Measurements from ENCODE around the gene ARHGEF28. TPM values are rescaled to one million over a fixed set of nuclear protein-coding genes. Genes with fewer than 3 reads are reported as not detected.

Gene ARHGEF28
- polyA plus RNA-seq, 3 donors, result not detected

DNA sequence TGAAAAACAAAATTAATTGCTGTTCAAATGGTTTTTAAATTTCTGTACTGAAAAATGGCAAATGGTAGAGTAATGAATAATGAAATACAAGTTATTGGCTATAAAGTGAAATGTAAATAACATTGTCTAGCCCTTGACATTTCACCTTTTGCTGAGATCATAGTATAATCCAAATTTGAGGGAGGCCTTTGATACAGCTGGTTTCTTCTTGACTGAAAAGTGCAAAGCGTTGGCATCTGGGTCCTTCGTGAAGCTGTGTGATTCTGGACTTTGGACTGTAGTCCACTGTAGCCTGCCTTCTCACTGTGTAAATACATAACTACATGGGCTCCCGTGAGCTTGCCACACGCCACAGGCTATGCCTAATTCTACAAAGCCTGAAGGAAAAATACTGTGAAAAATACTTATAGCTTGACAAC lies 52.3 kb downstream of the ARHGEF28 start:
- Histone ChIP-seq H3K4me1 (ENCODE audit: control insufficient read depth in 1 of 2, insufficient read depth in 2 of 2, low read length in 2 of 2) (peaks cover under 1 to 2% of the 10 kb centered on the region in 2 donors), H3K4me3 (replicated peaks in 1 of 3; ENCODE audit: low read depth in 2 of 3, low read length in 3 of 3) (no peak overlapping the region), H3K9ac (ENCODE audit: insufficient read depth, low read length, poor library complexity, severe bottlenecking) (no peak overlapping the region), H3K27me3 (ENCODE audit: control insufficient read depth in 2 of 2, insufficient read depth in 2 of 2, low read length in 2 of 2) (no peaks in the 10 kb centered on the region), H3K36me3 (replicated peaks in 1 of 2; ENCODE audit: control insufficient read depth in 1 of 2, insufficient read depth in 2 of 2, low read length in 2 of 2) (no peaks in the 10 kb centered on the region), H4K20me1 (ENCODE audit: insufficient read depth, low read length) (no peaks in the 10 kb centered on the region), H3K27ac (ENCODE audit: low read depth in 1 of 2, low read length in 2 of 2) (no peak overlapping the region), H3K79me2 (ENCODE audit: insufficient read depth, low read length) (no peaks in the 10 kb centered on the region), H3K4me2 (replicated peaks; ENCODE audit: extremely low read depth, low read length, poor library complexity, severe bottlenecking) (no peak overlapping the region), H2AFZ (ENCODE audit: insufficient read depth, low read depth, low read length, poor library complexity, severe bottlenecking) (no peak overlapping the region), H3K9me3 (replicated peaks in 1 of 2; ENCODE audit: control insufficient read depth in 1 of 2, insufficient read depth in 1 of 2, low read length in 2 of 2) (no peaks in the 10 kb centered on the region)
- Mint-ChIP-seq H3K27me3 (ENCODE audit: low read depth in 3 of 3) (peaks cover 0 to 2% (median 0%) of the 10 kb centered on the region in 3 donors), H3K4me3 (no peak overlapping the region), H3K4me1 (peaks cover 10% of the 10 kb centered on the region), H3K9me3 (no peaks in the 10 kb centered on the region), H3K36me3 (no peaks in the 10 kb centered on the region), H3K27ac (no peak overlapping the region)
- no CpG with 5 or more reads among the region's 4 CpGs for WGBS (ENCODE audit: insufficient coverage)
- TF ChIP-seq CTCF (IDR thresholded peaks at IDR 0.05), result no peak
- no peak for DNase-seq
- intact Hi-C loops (cut with micrococcal nuclease), result no loop called here

- no peak overlapping the region for H3K4me3 ChIP-seq (replicated peaks in 1 of 3; ENCODE audit: low read depth in 2 of 3, low read length in 3 of 3)
- H3K79me2 ChIP-seq (ENCODE audit: insufficient read depth, low read length), result no peaks in the 10 kb centered on the region
- peaks cover 9% of the 10 kb centered on the region for H3K4me1 Mint-ChIP-seq
- intact Hi-C loops (cut with micrococcal nuclease), result no loop called here
- H3K9me3 ChIP-seq (replicated peaks in 1 of 2; ENCODE audit: control insufficient read depth in 1 of 2, insufficient read depth in 1 of 2, low read length in 2 of 2), result no peaks in the 10 kb centered on the region
- H3K36me3 ChIP-seq (replicated peaks in 1 of 2; ENCODE audit: control insufficient read depth in 1 of 2, insufficient read depth in 2 of 2, low read length in 2 of 2), result no peaks in the 10 kb centered on the region
- H3K27me3 ChIP-seq (ENCODE audit: control insufficient read depth in 2 of 2, insufficient read depth in 2 of 2, low read length in 2 of 2), result no peaks in the 10 kb centered on the region
- H3K4me3 Mint-ChIP-seq, result no peak overlapping the region
- no peak overlapping the region for H2AFZ ChIP-seq (ENCODE audit: insufficient read depth, low read depth, low read length, poor library complexity, severe bottlenecking)
- no CpG with 5 or more reads among the region's 3 CpGs for WGBS (ENCODE audit: insufficient coverage)
- no peaks in the 10 kb centered on the region for H3K36me3 Mint-ChIP-seq
- no peak for TF ChIP-seq CTCF (IDR thresholded peaks at IDR 0.05)
- H3K27ac Mint-ChIP-seq, result no peak overlapping the region
- H3K4me1 ChIP-seq (ENCODE audit: control insufficient read depth in 1 of 2, insufficient read depth in 2 of 2, low read length in 2 of 2), result no peaks in the 10 kb centered on the region
- no peak overlapping the region for H3K4me2 ChIP-seq (replicated peaks; ENCODE audit: extremely low read depth, low read length, poor library complexity, severe bottlenecking)
- H3K27ac ChIP-seq (ENCODE audit: low read depth in 1 of 2, low read length in 2 of 2), result no peak overlapping the region
- H3K9ac ChIP-seq (ENCODE audit: insufficient read depth, low read length, poor library complexity, severe bottlenecking), result no peak overlapping the region
- H3K27me3 Mint-ChIP-seq (ENCODE audit: low read depth in 3 of 3), result peaks cover 0 to 2% (median 0%) of the 10 kb centered on the region in 3 donors
- H3K9me3 Mint-ChIP-seq, result no peaks in the 10 kb centered on the region
- no peaks in the 10 kb centered on the region for H4K20me1 ChIP-seq (ENCODE audit: insufficient read depth, low read length)
- no peak for DNase-seq
Measured at GRCh38 chr5:73678807-73679206, 52.8 kb downstream of the ARHGEF28 start.

All from CD14-positive monocyte (primary cell).